Fibroblast of lung (primary cell): Measurements from ENCODE around the gene PCDH15. TPM values are rescaled to one million over a fixed set of nuclear protein-coding genes. Genes with fewer than 3 reads are reported as not detected.

Source experiments
- DNase-seq, 2 donors: peaks; one replicate each; pipeline versions ENCODE4 v3.0.0 to v3.0.0-alpha.2; 2010; ENCODE audit warnings: low read depth in 2 of 2
- H2AFZ ChIP-seq: 2 replicates; pipeline ENCODE4 v1.5.1; 2012; ENCODE audit warnings: low read length, control low read depth, inconsistent platforms
- H3K27ac ChIP-seq: 2 replicates; pipeline ENCODE4 v1.5.1; 2011; ENCODE audit warnings: low read length, control low read depth; ENCODE audit not compliant: insufficient read depth
- H3K27me3 ChIP-seq: 2 replicates; pipeline ENCODE4 v1.5.1; 2011; ENCODE audit warnings: mild to moderate bottlenecking, low read length; ENCODE audit not compliant: control insufficient read depth, insufficient read depth
- H3K36me3 ChIP-seq: 2 replicates; pipeline ENCODE4 v1.5.1; 2011; ENCODE audit warnings: low read length; ENCODE audit not compliant: control insufficient read depth, insufficient read depth
- H3K4me1 ChIP-seq: 2 replicates; pipeline ENCODE4 v1.5.1; 2011; ENCODE audit warnings: low read length; ENCODE audit not compliant: control insufficient read depth, insufficient read depth; ENCODE audit errors: extremely low read depth
- H3K4me2 ChIP-seq: 2 replicates; pipeline ENCODE4 v1.5.1; 2011; ENCODE audit warnings: low read length, control low read depth; ENCODE audit not compliant: insufficient read depth; ENCODE audit errors: extremely low read depth
- H3K4me3 ChIP-seq, 4 experiments: fragments of 200-600 bp in 1 of 4; sonication (generic) in 1 of 4; replicated peaks in 1 of 4; 2 replicates each; pipeline ENCODE4 v1.5.1; 2011 to 2016; ENCODE audit warnings: low read length in 4 of 4, low read depth in 3 of 4, mild to moderate bottlenecking in 3 of 4, control low read depth in 2 of 4, inconsistent platforms in 1 of 4, mixed read lengths in 1 of 4; ENCODE audit not compliant: insufficient read depth in 1 of 4; ENCODE audit errors: control extremely low read depth in 1 of 4
- H3K79me2 ChIP-seq: 2 replicates; pipeline ENCODE4 v1.5.1; 2012; ENCODE audit warnings: mild to moderate bottlenecking, low read length, inconsistent platforms; ENCODE audit not compliant: control insufficient read depth, insufficient read depth
- H3K9ac ChIP-seq: 2 replicates; pipeline ENCODE4 v1.5.1; 2011; ENCODE audit warnings: mild to moderate bottlenecking, low read length, control low read depth; ENCODE audit not compliant: insufficient read depth
- H3K9me3 ChIP-seq: 2 replicates; pipeline ENCODE4 v1.5.1; 2012; ENCODE audit warnings: low read depth, low read length; ENCODE audit not compliant: control insufficient read depth, insufficient read depth
- H4K20me1 ChIP-seq: 2 replicates; pipeline ENCODE4 v1.5.1; 2011; ENCODE audit warnings: low read length; ENCODE audit not compliant: control insufficient read depth, insufficient read depth; ENCODE audit errors: extremely low read depth
- CTCF ChIP-seq, 2 donors: IDR thresholded peaks in 1 of 2; conservative IDR thresholded peaks in 1 of 2; 1 replicate in 1 of 2; 2 replicates in 1 of 2; pipeline ENCODE4 v1.5.1; 2011 to 2012; ENCODE audit warnings: low read length in 2 of 2, control low read depth in 1 of 2, inconsistent platforms in 1 of 2, low read depth in 1 of 2, mild to moderate bottlenecking in 1 of 2
- EZH2 ChIP-seq: IDR thresholded peaks from 2 replicates; pipeline ENCODE4 v1.5.1; 2012; ENCODE audit warnings: low read length, control low read depth, mild to moderate bottlenecking; ENCODE audit errors: missing control alignments
- polyA plus RNA-seq, 2 donors: library from polyadenylated mRNA; depleted of rRNA in 1 of 2; stranded (reverse) in 1 of 2; unstranded in 1 of 2; fragments of >200 nt; gene quantifications; 2 replicates each; pipeline ENCODE4 v1.2.1, GENCODE V29; 2011 to 2012; ENCODE audit warnings: missing spikeins in 1 of 2
- total RNA-seq: library from RNA; depleted of rRNA; stranded (reverse); fragments of >200 nt; gene quantifications from 2 replicates; pipeline ENCODE4 v1.2.1, GENCODE V29; 2014

PCDH15 gene
- total and polyA plus RNA-seq, 2 donors (not counting 1 experiment from before 2014, with no cell fraction given): under 0.01 TPM; not detected in 1

GRCh38 chr10:54009672-54010071 is 791.4 kb downstream of the PCDH15 start:
- Histone ChIP-seq H3K27ac (no peak overlapping the region), H2AFZ (no peak overlapping the region), H3K27me3 (no peaks in the 10 kb centered on the region), H3K4me2 (no peak overlapping the region), H3K9me3 (no peaks in the 10 kb centered on the region), H3K36me3 (no peaks in the 10 kb centered on the region), H3K4me1 (no peaks in the 10 kb centered on the region), H3K79me2 (no peaks in the 10 kb centered on the region), H3K4me3 (no peak overlapping the region), H3K9ac (no peak overlapping the region), H4K20me1 (no peaks in the 10 kb centered on the region)
- TF ChIP-seq CTCF (conservative IDR thresholded peaks at IDR 0.05 in 1 of 2, IDR thresholded peaks at IDR 0.05 in 1 of 2; ENCODE audit: low read depth in 1 of 2, low read length in 2 of 2): no peak
- TF ChIP-seq EZH2: no peak
- no peak for DNase-seq

GRCh38 chr10:54002077-54002476 is 799.0 kb downstream of the PCDH15 start:
- Histone ChIP-seq H3K4me1 (no peaks in the 10 kb centered on the region), H2AFZ (no peak overlapping the region)

GRCh38 chr10:53997953-53998352 is 803.1 kb downstream of the PCDH15 start:
- Histone ChIP-seq H3K9ac (no peak overlapping the region), H3K27ac (no peak overlapping the region), H3K9me3 (no peaks in the 10 kb centered on the region), H3K36me3 (no peaks in the 10 kb centered on the region), H2AFZ (no peak overlapping the region), H3K4me1 (no peaks in the 10 kb centered on the region), H3K27me3 (no peaks in the 10 kb centered on the region), H3K4me2 (no peak overlapping the region), H4K20me1 (no peaks in the 10 kb centered on the region), H3K79me2 (no peaks in the 10 kb centered on the region), H3K4me3 (no peak overlapping the region)
- TF ChIP-seq CTCF (conservative IDR thresholded peaks at IDR 0.05 in 1 of 2, IDR thresholded peaks at IDR 0.05 in 1 of 2; ENCODE audit: low read depth in 1 of 2, low read length in 2 of 2): peak in 1 of 2 donors; percentile 36
- no peak for TF ChIP-seq EZH2
- DNase-seq: peak in 1 of 2 donors; percentile 18

More at GRCh38 chr10:54002077-54002476, 799.0 kb downstream of the PCDH15 start:
- no peak for DNase-seq
- Histone ChIP-seq H3K27ac (no peak overlapping the region), H3K9me3 (no peaks in the 10 kb centered on the region), H4K20me1 (no peaks in the 10 kb centered on the region), H3K79me2 (no peaks in the 10 kb centered on the region), H3K4me2 (no peak overlapping the region), H3K4me3 (no peak overlapping the region), H3K27me3 (no peaks in the 10 kb centered on the region), H3K36me3 (no peaks in the 10 kb centered on the region), H3K9ac (no peak overlapping the region)
- no peak for TF ChIP-seq CTCF (conservative IDR thresholded peaks at IDR 0.05 in 1 of 2, IDR thresholded peaks at IDR 0.05 in 1 of 2; ENCODE audit: low read depth in 1 of 2, low read length in 2 of 2)
- no peak for TF ChIP-seq EZH2
